ENCODE results near the gene CENPF.

Gene CENPF, protein sequence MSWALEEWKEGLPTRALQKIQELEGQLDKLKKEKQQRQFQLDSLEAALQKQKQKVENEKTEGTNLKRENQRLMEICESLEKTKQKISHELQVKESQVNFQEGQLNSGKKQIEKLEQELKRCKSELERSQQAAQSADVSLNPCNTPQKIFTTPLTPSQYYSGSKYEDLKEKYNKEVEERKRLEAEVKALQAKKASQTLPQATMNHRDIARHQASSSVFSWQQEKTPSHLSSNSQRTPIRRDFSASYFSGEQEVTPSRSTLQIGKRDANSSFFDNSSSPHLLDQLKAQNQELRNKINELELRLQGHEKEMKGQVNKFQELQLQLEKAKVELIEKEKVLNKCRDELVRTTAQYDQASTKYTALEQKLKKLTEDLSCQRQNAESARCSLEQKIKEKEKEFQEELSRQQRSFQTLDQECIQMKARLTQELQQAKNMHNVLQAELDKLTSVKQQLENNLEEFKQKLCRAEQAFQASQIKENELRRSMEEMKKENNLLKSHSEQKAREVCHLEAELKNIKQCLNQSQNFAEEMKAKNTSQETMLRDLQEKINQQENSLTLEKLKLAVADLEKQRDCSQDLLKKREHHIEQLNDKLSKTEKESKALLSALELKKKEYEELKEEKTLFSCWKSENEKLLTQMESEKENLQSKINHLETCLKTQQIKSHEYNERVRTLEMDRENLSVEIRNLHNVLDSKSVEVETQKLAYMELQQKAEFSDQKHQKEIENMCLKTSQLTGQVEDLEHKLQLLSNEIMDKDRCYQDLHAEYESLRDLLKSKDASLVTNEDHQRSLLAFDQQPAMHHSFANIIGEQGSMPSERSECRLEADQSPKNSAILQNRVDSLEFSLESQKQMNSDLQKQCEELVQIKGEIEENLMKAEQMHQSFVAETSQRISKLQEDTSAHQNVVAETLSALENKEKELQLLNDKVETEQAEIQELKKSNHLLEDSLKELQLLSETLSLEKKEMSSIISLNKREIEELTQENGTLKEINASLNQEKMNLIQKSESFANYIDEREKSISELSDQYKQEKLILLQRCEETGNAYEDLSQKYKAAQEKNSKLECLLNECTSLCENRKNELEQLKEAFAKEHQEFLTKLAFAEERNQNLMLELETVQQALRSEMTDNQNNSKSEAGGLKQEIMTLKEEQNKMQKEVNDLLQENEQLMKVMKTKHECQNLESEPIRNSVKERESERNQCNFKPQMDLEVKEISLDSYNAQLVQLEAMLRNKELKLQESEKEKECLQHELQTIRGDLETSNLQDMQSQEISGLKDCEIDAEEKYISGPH (N-terminal part only)

DNA sequence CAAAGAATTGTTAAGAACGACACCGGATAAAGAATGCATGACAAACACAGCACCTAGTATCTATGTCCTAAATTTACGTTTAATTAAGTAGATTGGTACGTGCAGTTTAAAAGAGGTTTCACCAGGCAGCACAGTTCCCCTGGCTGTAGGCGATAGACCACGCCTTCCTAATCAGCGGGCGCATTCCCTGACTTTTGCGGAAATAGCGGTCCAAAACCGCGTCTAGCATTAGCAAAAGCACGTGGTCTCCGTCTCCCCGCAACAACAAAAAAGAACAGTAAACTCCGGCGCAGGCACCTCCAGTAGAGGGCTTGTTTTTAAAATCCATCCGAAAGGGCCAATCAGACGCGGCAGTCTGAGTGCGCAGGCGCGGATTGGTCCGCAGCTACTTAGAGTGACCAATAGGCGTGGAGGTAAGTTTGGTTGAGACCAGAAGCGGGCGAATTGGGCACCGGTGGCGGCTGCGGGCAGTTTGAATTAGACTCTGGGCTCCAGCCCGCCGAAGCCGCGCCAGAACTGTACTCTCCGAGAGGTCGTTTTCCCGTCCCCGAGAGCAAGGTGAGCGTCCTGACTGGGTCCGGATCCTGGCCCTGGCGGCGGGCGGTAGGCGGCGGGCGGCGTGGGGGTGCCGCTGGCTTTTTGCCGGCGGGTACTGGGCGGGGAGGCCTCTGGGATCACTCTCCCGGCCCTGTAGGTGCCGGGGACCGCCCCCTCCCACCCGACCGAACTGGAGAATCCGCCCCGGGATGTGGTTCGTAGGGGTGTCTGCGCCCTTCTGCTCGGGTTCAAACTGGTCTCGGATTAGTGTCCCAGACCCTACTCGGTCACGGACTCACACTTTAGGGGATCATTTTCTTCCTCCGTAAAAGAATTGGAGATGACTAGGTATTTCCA, at the start of gene CENPF:
Gene CENPF (plus strand): TSS at position 432 of the 894 bp plus-strand sequence. CDS start 10,560 bp downstream, outside the sequence.
- H3K4me3 ChIP-seq (ENCODE audit: low read depth, low read length): peak within 1 kb of the TSS; percentile 70
- TF ChIP-seq, protein P1, sequence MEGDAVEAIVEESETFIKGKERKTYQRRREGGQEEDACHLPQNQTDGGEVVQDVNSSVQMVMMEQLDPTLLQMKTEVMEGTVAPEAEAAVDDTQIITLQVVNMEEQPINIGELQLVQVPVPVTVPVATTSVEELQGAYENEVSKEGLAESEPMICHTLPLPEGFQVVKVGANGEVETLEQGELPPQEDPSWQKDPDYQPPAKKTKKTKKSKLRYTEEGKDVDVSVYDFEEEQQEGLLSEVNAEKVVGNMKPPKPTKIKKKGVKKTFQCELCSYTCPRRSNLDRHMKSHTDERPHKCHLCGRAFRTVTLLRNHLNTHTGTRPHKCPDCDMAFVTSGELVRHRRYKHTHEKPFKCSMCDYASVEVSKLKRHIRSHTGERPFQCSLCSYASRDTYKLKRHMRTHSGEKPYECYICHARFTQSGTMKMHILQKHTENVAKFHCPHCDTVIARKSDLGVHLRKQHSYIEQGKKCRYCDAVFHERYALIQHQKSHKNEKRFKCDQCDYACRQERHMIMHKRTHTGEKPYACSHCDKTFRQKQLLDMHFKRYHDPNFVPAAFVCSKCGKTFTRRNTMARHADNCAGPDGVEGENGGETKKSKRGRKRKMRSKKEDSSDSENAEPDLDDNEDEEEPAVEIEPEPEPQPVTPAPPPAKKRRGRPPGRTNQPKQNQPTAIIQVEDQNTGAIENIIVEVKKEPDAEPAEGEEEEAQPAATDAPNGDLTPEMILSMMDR (IDR thresholded peaks at IDR 0.05; ENCODE audit: borderline replicate concordance, insufficient read depth, low read depth, low read length): 0 out of 2 replicates have a peak, but pooled peaks have one; percentile 17

DNA sequence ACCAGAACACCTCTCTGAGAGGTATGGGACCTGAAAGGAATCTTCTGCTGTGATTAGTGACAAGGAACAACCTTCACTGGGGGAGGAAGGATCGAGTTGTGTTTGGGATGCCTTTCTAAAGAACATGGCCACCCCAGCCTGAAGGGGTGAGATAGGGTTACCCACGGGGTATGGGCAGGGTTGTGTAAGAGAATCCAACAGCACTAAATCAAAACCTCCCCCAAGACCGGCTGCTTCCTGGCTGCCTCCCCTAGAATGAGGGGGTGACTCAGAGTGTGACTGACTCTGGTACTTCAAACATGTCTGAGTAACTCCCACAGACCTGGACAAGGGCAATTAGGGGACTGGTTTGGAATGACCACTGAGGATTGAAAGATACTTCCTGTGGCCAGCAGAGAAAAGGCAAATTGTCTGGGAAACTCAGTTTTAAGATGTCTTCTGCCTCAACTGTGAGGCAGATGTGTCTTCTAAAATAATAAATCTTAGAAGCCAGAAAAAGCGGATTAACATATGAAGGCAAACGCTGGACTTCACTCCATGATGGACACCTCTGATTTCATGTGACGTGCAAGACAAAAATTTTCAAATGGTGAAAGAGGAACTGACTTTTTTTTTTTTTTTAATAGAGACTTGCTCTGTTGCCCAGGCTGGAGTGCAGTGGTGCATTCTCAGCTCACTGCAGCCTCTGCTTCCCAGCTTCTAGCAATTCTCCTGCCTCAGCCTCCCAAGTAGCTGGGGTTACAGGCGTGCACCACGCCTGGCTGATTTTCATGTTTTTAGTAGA, 44.9 kb upstream of the CENPF start:
- no peak overlapping the region for H3K4me3 ChIP-seq (ENCODE audit: low read depth, low read length)
- TF ChIP-seq, protein P1 (IDR thresholded peaks at IDR 0.05; ENCODE audit: borderline replicate concordance, insufficient read depth, low read depth, low read length): no peak

DNA sequence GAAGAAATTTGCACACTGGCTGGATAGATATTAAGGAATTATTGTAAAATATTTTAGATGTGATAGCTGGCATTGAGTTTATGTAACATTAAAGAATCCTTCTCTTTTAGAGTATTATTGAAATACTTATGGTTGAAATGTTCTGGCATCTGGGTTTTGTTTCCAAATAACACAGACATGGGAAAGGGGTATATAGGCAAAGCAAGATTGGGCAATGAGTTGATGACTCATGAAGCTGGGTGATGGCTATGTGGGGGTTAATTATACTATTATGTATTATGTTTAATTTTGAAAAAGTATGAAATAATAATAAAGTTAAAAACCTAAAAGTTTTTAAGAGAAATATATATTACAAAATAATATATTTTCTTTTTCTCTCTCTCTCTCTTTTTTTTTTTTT, 39.1 kb upstream of the CENPF start:
- TF ChIP-seq, protein P1 (IDR thresholded peaks at IDR 0.05; ENCODE audit: borderline replicate concordance, insufficient read depth, low read depth, low read length): no peak
- no peak overlapping the region for H3K4me3 ChIP-seq (ENCODE audit: low read depth, low read length)

DNA sequence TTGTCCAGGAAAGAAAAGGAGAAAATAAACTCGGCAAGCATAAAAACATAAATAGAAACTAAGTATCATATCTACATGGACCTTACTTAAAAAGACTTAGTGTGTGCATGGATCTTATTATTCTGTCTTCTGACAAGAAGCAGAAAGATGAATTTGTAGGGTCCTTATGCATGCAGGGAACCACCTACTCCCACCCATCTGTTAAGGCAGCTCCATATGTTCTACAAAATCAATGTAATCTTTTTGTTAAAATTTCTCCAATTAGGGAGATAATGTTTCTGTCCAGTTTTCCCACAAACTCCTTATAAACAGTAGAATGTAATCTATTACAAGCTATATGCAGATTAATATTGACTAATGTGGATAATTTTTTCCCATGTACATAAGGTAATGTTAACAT, 37.7 kb upstream of the CENPF start:
- no peak overlapping the region for H3K4me3 ChIP-seq (ENCODE audit: low read depth, low read length)
- TF ChIP-seq, protein P1 (IDR thresholded peaks at IDR 0.05; ENCODE audit: borderline replicate concordance, insufficient read depth, low read depth, low read length): no peak

DNA sequence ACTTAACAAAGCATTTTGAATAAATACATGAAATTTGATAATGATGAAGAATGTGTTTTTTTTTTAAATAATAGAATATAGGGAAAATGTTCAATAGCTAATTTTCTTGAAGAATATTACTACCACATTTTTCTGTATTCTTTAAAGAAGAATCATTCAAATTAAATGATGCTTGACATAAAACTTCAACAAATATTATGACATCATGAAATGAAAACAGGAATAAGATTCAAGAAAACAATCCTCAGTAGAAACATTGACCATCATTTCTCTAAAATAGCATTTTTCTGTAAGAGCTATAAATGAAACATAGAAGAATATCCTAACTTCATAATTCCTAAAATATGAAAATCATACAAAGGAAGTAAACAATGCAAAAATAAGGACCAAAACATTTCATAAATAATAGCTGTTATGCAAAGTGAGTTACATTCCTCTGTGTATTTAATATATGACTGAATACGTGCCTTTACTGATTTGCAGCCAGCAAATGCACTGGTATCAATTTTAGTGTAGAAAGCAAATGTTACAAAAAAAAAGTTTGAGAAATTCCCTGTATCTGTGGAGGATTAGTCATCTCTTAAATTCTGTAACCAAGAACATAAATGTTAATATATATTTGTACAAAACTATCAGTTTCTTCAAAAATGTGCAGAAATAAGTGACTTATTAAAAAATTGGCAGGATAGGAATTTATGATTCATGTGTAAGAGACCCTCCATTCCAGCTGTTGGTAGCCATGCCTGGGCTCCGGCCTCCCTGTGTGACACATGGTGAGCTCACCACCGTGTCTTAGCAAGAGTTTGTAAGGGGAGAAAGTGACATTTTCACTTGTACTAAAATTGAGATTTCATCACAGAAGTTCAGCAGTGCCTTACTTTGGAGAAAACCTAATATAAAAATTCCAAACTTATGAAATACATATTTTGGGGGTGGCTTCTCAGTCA, 36.6 kb upstream of the CENPF start:
- H3K4me3 ChIP-seq (ENCODE audit: low read depth, low read length): no peak overlapping the region
- TF ChIP-seq, protein P1 (IDR thresholded peaks at IDR 0.05; ENCODE audit: borderline replicate concordance, insufficient read depth, low read depth, low read length): no peak

Data from GM12875 (cell line).